ENCODE measurements around the gene PRR20G.

DNA sequence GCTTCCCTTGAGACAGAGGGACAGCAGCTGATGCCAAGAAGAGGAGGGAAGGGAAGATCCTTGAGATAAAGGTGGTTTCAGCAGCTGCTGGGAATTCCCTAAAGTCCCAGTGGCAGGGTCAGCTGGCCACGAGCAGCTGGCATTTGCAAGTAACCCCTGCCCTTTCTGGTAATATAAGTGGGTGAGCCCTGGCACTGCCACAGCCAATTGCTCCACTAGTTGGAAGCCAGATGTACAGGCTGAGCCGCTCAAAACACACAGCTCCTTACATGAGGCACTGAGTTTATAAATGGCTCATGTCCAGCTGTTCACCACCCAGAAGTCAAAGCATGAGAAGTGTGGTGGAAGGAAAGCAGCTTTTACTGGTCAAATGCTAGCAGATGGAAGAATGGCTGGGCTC, 35.4 kb downstream of the PRR20G start:
- TF ChIP-seq CTCF (conservative IDR thresholded peaks at IDR 0.05 in 1 of 2, IDR thresholded peaks at IDR 0.05 in 1 of 2; ENCODE audit: low read depth in 1 of 2, low read length in 2 of 2) = no peak
- no peak for TF ChIP-seq EZH2 (IDR thresholded peaks at IDR 0.05; ENCODE audit: low read length, missing control alignments)

Measured in fibroblast of lung (primary cell).